MM.1S (cell line): ENCODE data around the gene MON1B.

ENCODE experiments used
- CTCF ChIP-seq: fragments of 300-600 bp; sonication (generic); IDR thresholded peaks from 2 replicates; pipeline ENCODE4 v1.5.1; 2016; ENCODE audit warnings: antibody characterized with exemption, low read length, mixed read lengths
- EZH2 ChIP-seq: fragments of 300-600 bp; sonication (generic); optimal IDR thresholded peaks from 2 replicates; pipeline ENCODE3; 2017; ENCODE audit warnings: low read depth, mild to moderate bottlenecking, antibody characterized with exemption, low read length, mixed read lengths
- EZH2phosphoT487 ChIP-seq: fragments of 300-600 bp; sonication (generic); IDR thresholded peaks from 2 replicates; pipeline ENCODE4 v1.6.1; 2018; ENCODE audit warnings: antibody characterized with exemption, low read length

GRCh38 chr16:77227745-77228144 is 36.8 kb downstream of the MON1B start:
- TF ChIP-seq CTCF = no peak
- TF ChIP-seq EZH2 = no peak
- no peak for TF ChIP-seq EZH2phosphoT487
